Activated CD4-positive, CD25-positive, alpha-beta regulatory T cell treated with anti-CD3 and anti-CD28 coated beads, Interleukin-2, amount 50 U/mL, for 16 hours (primary cell): ENCODE data around the gene EGR1.
A peak's percentile ranks its signal among the peaks of the same experiment; 100 is the strongest.

Source experiments
- DNase-seq: peaks from one replicate; pipeline ENCODE4 v3.0.0-alpha.2; 2020; ENCODE audit warnings: low read depth, low spot score

Gene EGR1

GRCh38 chr5:138453590-138453989 lies 11.7 kb upstream of the EGR1 start:
- no peak for DNase-seq

GRCh38 chr5:138454121-138454520 lies 11.2 kb upstream of the EGR1 start:
- DNase-seq, result no peak

GRCh38 chr5:138455232-138455930 lies 9.9 kb upstream of the EGR1 start:
- no peak for DNase-seq

- DNase-seq, result no peak
Observed at GRCh38 chr5:138457531-138458275, 7.6 kb upstream of the EGR1 start.

GRCh38 chr5:138458384-138458783 lies 6.9 kb upstream of the EGR1 start:
- no peak for DNase-seq

GRCh38 chr5:138458856-138459255 lies 6.4 kb upstream of the EGR1 start:
- DNase-seq, result no peak

GRCh38 chr5:138459311-138459933 lies 5.9 kb upstream of the EGR1 start:
- DNase-seq, result peak; percentile 58

- no peak for DNase-seq
Observed at GRCh38 chr5:138460032-138460693, 5.1 kb upstream of the EGR1 start.

GRCh38 chr5:138461343-138462125 lies 3.7 kb upstream of the EGR1 start:
- no peak for DNase-seq

- DNase-seq, result no peak
Observed at GRCh38 chr5:138463419-138464007, 1.8 kb upstream of the EGR1 start.

- peak; percentile 83 for DNase-seq
Observed at GRCh38 chr5:138464008-138464387, 1.3 kb upstream of the EGR1 start.

- peak; percentile 94 for DNase-seq
Observed at GRCh38 chr5:138464388-138465260, 655 bp upstream of the EGR1 start.

GRCh38 chr5:138466125-138466899 lies 1.0 kb downstream of the EGR1 start:
- DNase-seq, result no peak

GRCh38 chr5:138466900-138467710 lies 1.8 kb downstream of the EGR1 start:
- DNase-seq, result no peak

GRCh38 chr5:138467711-138468132 lies 2.4 kb downstream of the EGR1 start:
- DNase-seq, result no peak

GRCh38 chr5:138468133-138468965 lies 3.1 kb downstream of the EGR1 start:
- DNase-seq, result no peak

- DNase-seq, result no peak
Observed at GRCh38 chr5:138468966-138469539, 3.8 kb downstream of the EGR1 start.
